Measurements from ENCODE around the gene EWSR1. TPM values are rescaled to one million over a fixed set of nuclear protein-coding genes. Genes with fewer than 3 reads are reported as not detected.

Gene EWSR1
- total RNA-seq, 1 donor from 2014 or later = 355 TPM

DNA sequence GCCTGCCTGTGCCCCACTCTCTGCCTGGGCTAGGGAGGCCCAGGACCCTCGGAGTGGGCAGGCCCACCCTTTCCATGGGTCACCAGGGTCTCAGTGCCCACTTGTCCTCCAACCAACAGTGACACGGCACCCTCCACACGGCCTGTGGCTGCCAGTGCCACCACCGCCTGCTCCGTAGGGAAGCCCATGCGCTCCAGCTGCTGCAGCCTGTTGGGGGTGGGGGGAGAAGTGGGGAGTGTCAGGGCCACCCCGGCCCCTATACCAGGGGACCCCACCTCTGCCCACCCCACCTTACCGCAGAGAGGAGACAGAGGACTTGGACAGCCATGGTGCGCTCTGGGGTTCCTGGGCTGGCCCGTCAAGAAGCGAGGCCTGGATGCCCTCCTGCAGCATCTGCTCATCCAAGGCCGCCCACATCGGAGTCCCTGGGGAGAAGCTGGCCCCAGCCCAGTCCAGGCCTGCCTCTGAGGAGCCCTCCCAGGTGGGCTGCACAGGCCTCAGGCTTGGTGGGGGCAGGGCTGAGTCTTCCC is 8.0 kb upstream of the EWSR1 start:
- Mint-ChIP-seq H3K27ac (ENCODE audit: unreplicated experiment) (no peak overlapping the region), H3K4me3 (ENCODE audit: unreplicated experiment) (no peak overlapping the region), H3K4me1 (ENCODE audit: low read depth, unreplicated experiment) (no peaks in the 10 kb centered on the region)

DNA sequence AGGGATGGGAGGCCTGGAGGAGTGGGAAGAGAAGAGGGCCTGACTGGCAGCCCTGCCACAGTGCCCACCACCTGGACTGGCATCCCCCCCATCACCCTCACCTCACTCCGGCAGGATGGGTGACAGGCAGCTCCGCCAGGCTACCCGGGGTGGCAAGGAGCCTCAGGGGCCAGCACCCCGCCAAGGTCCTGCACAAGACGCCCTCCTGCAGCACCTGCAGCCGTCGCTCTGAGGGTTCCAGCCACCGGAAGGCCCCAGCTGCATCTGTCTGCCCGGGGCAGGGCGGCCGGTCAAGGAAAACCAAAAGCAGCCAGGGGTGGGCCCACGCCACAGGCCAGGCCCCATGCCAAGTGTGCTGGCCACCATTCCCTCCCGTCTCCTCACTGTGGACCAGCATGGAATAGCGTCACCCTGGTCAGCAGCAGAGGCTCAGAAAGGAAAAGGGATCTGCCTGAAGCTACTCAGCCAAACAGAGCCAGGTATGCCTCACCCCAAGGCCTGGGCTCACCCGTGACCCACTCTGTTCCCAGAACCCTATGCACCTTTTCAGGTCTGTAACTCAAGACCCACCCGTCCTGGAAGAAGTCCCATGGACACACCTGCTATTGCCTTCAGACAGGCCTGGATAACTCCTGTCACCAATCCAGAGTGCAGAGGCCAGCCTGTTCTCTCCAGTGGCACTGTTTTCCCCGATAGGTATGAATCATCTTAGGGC is 7.3 kb upstream of the EWSR1 start:
- no peaks in the 10 kb centered on the region for H3K9me3 Mint-ChIP-seq (ENCODE audit: unreplicated experiment)
- no peaks in the 10 kb centered on the region for H3K27me3 Mint-ChIP-seq (ENCODE audit: unreplicated experiment)
- DNase-seq = no peak
- no peak overlapping the region for H3K4me3 Mint-ChIP-seq (ENCODE audit: unreplicated experiment)
- H3K36me3 Mint-ChIP-seq (ENCODE audit: unreplicated experiment) = no peaks in the 10 kb centered on the region
- no peak overlapping the region for H3K27ac Mint-ChIP-seq (ENCODE audit: unreplicated experiment)
- TF ChIP-seq, protein P1, sequence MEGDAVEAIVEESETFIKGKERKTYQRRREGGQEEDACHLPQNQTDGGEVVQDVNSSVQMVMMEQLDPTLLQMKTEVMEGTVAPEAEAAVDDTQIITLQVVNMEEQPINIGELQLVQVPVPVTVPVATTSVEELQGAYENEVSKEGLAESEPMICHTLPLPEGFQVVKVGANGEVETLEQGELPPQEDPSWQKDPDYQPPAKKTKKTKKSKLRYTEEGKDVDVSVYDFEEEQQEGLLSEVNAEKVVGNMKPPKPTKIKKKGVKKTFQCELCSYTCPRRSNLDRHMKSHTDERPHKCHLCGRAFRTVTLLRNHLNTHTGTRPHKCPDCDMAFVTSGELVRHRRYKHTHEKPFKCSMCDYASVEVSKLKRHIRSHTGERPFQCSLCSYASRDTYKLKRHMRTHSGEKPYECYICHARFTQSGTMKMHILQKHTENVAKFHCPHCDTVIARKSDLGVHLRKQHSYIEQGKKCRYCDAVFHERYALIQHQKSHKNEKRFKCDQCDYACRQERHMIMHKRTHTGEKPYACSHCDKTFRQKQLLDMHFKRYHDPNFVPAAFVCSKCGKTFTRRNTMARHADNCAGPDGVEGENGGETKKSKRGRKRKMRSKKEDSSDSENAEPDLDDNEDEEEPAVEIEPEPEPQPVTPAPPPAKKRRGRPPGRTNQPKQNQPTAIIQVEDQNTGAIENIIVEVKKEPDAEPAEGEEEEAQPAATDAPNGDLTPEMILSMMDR (IDR thresholded peaks at IDR 0.05; ENCODE audit: partially characterized antibody, unreplicated experiment) = no peak
- H3K4me1 Mint-ChIP-seq (ENCODE audit: low read depth, unreplicated experiment) = no peaks in the 10 kb centered on the region

More for the DNA sequence above, 8.0 kb upstream of the EWSR1 start:
- TF ChIP-seq, protein P1 (IDR thresholded peaks at IDR 0.05; ENCODE audit: partially characterized antibody, unreplicated experiment) = no peak
- Mint-ChIP-seq H3K9me3 (ENCODE audit: unreplicated experiment) (no peaks in the 10 kb centered on the region), H3K27me3 (ENCODE audit: unreplicated experiment) (peaks cover 4% of the 10 kb centered on the region), H3K36me3 (ENCODE audit: unreplicated experiment) (no peaks in the 10 kb centered on the region)
- DNase-seq = peak; percentile 29

DNA sequence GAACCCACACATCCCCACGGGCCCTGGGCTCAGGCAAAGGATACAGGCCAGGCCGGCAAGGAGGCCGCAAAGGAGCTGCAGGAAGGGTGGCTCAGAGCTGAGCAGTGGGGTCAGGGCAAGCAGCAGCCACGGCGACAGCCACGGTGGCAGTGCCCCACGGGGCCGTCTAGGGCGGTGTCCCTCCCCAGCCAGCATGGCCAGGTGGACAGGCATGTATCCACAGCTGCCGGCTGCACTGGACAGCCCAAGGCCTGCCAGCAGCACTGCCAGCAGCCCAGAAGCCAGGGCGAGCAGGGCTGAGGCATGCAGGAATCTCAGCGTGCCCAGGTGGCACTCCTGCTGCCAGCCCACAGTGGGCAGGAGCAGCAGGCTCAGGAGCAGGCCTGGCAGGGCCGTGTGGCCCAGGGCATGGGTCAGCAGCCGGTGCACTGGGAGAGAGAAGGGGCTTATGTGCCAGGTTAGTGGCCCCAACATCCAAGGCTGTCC is 4.2 kb upstream of the EWSR1 start:
- no peak overlapping the region for H3K27ac Mint-ChIP-seq (ENCODE audit: unreplicated experiment)
- peaks cover 8% of the 10 kb centered on the region for H3K4me1 Mint-ChIP-seq (ENCODE audit: low read depth, unreplicated experiment)
- no peak overlapping the region for H3K4me3 Mint-ChIP-seq (ENCODE audit: unreplicated experiment)
- no peak for DNase-seq
- H3K27me3 Mint-ChIP-seq (ENCODE audit: unreplicated experiment) = peaks cover 6% of the 10 kb centered on the region
- peaks cover 12% of the 10 kb centered on the region for H3K9me3 Mint-ChIP-seq (ENCODE audit: unreplicated experiment)
- peaks cover 4% of the 10 kb centered on the region for H3K36me3 Mint-ChIP-seq (ENCODE audit: unreplicated experiment)
- TF ChIP-seq, protein P1 (IDR thresholded peaks at IDR 0.05; ENCODE audit: partially characterized antibody, unreplicated experiment) = no peak

DNA sequence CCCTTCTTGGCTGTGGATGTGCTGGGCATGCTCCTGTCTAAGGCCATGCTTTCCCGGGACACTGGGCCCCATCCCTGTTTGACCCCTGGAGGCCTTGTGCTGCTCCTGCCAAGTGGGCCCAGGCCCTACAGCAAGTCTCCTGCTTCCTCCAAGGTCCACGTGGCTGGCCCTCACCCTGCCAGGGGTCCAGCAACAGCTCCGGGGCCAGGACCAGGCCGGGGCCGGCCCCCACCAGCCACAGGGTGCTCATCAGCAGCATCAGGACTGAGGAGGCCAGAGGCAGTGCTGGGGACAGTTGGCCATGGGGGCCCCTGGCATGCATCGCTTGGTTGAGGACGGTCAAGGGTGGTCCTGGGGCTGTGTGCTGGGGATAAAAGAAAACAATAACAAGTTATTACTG is 2.8 kb upstream of the EWSR1 start:
- Mint-ChIP-seq H3K27me3 (ENCODE audit: unreplicated experiment) (peaks cover 9% of the 10 kb centered on the region), H3K9me3 (ENCODE audit: unreplicated experiment) (peaks cover 12% of the 10 kb centered on the region), H3K27ac (ENCODE audit: unreplicated experiment) (no peak overlapping the region), H3K4me1 (ENCODE audit: low read depth, unreplicated experiment) (peaks cover 15% of the 10 kb centered on the region), H3K36me3 (ENCODE audit: unreplicated experiment) (peaks cover 9% of the 10 kb centered on the region), H3K4me3 (ENCODE audit: unreplicated experiment) (no peak overlapping the region)
- TF ChIP-seq, protein P1 (IDR thresholded peaks at IDR 0.05; ENCODE audit: partially characterized antibody, unreplicated experiment) = no peak
- no peak for DNase-seq

DNA sequence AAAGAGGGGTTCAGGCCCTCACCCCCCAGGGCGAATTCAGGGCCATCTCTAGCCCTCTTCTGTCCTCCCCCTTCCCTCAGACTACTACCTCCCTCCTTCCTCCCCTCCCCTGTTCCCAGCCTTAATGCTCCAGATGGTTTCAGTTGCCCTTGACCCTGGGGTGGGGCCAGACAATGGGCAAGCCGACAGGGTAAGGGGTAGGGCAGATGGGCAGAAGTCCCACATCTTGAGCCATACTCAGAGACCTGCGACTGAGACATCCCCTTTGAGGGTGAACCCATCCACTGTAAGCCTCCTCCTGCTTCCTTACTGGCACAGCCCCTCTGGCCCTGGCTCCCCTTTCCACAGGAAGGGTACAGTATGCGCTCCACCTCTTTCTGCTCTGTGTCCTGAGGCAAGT is 2.1 kb upstream of the EWSR1 start:
- peaks cover 9% of the 10 kb centered on the region for H3K36me3 Mint-ChIP-seq (ENCODE audit: unreplicated experiment)
- peaks cover 21% of the 10 kb centered on the region for H3K4me1 Mint-ChIP-seq (ENCODE audit: low read depth, unreplicated experiment)
- peak overlapping the region; percentile 92 for H3K4me3 Mint-ChIP-seq (ENCODE audit: unreplicated experiment)
- peaks cover 9% of the 10 kb centered on the region for H3K27me3 Mint-ChIP-seq (ENCODE audit: unreplicated experiment)
- TF ChIP-seq, protein P1 (IDR thresholded peaks at IDR 0.05; ENCODE audit: partially characterized antibody, unreplicated experiment) = no peak
- no peak for DNase-seq
- H3K27ac Mint-ChIP-seq (ENCODE audit: unreplicated experiment) = peak overlapping the region; percentile 71
- H3K9me3 Mint-ChIP-seq (ENCODE audit: unreplicated experiment) = peaks cover 12% of the 10 kb centered on the region

Data from glutamatergic neuron (in vitro differentiated cells).